GM21381 (cell line): ENCODE data around the gene ADRB2.

Experiments used
- ATAC-seq: cut with Tn5 transposase; IDR thresholded peaks from one replicate; pipeline ENCODE4 v1.9.1; 2021; ENCODE audit warnings: mild to moderate bottlenecking, moderate library complexity; ENCODE audit not compliant: unreplicated experiment

ADRB2 gene

GRCh38 chr5:148829734-148830133 is 3.3 kb downstream of the ADRB2 start:
- no peak for ATAC-seq

- no peak for ATAC-seq
These were observed 3.8 kb downstream of the ADRB2 start for GRCh38 chr5:148830211-148830610.

- ATAC-seq = peak; percentile 83
These were observed 5.5 kb downstream of the ADRB2 start for GRCh38 chr5:148831590-148832565.

GRCh38 chr5:148833122-148833521 is 6.7 kb downstream of the ADRB2 start:
- ATAC-seq = no peak

GRCh38 chr5:148833925-148834324 is 7.5 kb downstream of the ADRB2 start:
- ATAC-seq = no peak

- ATAC-seq = no peak
These were observed 8.3 kb downstream of the ADRB2 start for GRCh38 chr5:148834689-148835088.

GRCh38 chr5:148836272-148837250 is 10.2 kb downstream of the ADRB2 start:
- no peak for ATAC-seq

GRCh38 chr5:148837383-148837782 is 11.0 kb downstream of the ADRB2 start:
- no peak for ATAC-seq

- ATAC-seq = no peak
These were observed 11.9 kb downstream of the ADRB2 start for GRCh38 chr5:148838357-148838756.

- ATAC-seq = no peak
These were observed 13.5 kb downstream of the ADRB2 start for GRCh38 chr5:148839960-148840359.

- ATAC-seq = no peak
These were observed 14.1 kb downstream of the ADRB2 start for GRCh38 chr5:148840531-148840930.

- no peak for ATAC-seq
These were observed 15.1 kb downstream of the ADRB2 start for GRCh38 chr5:148841519-148841918.

GRCh38 chr5:148842161-148842560 is 15.8 kb downstream of the ADRB2 start:
- ATAC-seq = no peak

GRCh38 chr5:148843510-148844318 is 17.3 kb downstream of the ADRB2 start:
- no peak for ATAC-seq

- ATAC-seq = no peak
These were observed 18.2 kb downstream of the ADRB2 start for GRCh38 chr5:148844433-148845280.

- ATAC-seq = no peak
These were observed 20.5 kb downstream of the ADRB2 start for GRCh38 chr5:148846930-148847329.

GRCh38 chr5:148847456-148847855 is 21.0 kb downstream of the ADRB2 start:
- no peak for ATAC-seq

- ATAC-seq = no peak
These were observed 22.1 kb downstream of the ADRB2 start for GRCh38 chr5:148848393-148849031.

GRCh38 chr5:148849461-148849860 is 23.1 kb downstream of the ADRB2 start:
- ATAC-seq = no peak
